Measurements from ENCODE around the gene AAK1.
"Not testable (repeated sequence)": the region's sequence is repeated elsewhere in the genome, so short reads cannot be mapped to it uniquely, and the experiment has no call there.

AAK1 gene

GRCh38 chr2:69450735-69451416 is 192.7 kb downstream of the AAK1 start:
- DNase-seq (ENCODE audit: low spot score) = no peak

GRCh38 chr2:69449906-69450305 is 193.6 kb downstream of the AAK1 start:
- no peak for DNase-seq (ENCODE audit: low spot score)

GRCh38 chr2:69443673-69444072 is 199.9 kb downstream of the AAK1 start:
- not testable (repeated sequence) for DNase-seq (ENCODE audit: low spot score)

- not testable (repeated sequence) for DNase-seq (ENCODE audit: low spot score)
These were observed 204.0 kb downstream of the AAK1 start for GRCh38 chr2:69439499-69439898.

GRCh38 chr2:69438580-69438979 is 205.0 kb downstream of the AAK1 start:
- no peak for DNase-seq (ENCODE audit: low spot score)

- DNase-seq (ENCODE audit: low spot score) = no peak
These were observed 205.8 kb downstream of the AAK1 start for GRCh38 chr2:69437751-69438154.

GRCh38 chr2:69436938-69437750 is 206.4 kb downstream of the AAK1 start, which contains the start of gene NFU1:
Gene NFU1, minus strand, starts transcription at chr2:69437435. Its CDS starts 13 bp downstream, at chr2:69437422.
- DNase-seq (ENCODE audit: low spot score) = peak; percentile 96

GRCh38 chr2:69436596-69436937 is 207.0 kb downstream of the AAK1 start:
- peak; percentile 32 for DNase-seq (ENCODE audit: low spot score)

GRCh38 chr2:69434753-69435152 is 208.8 kb downstream of the AAK1 start:
- DNase-seq (ENCODE audit: low spot score) = no peak

- no peak for DNase-seq (ENCODE audit: low spot score)
These were observed 213.9 kb downstream of the AAK1 start for GRCh38 chr2:69429491-69430183.

GRCh38 chr2:69428981-69429380 is 214.6 kb downstream of the AAK1 start:
- no peak for DNase-seq (ENCODE audit: low spot score)

GRCh38 chr2:69424419-69424818 is 219.1 kb downstream of the AAK1 start:
- DNase-seq (ENCODE audit: low spot score) = no peak

GRCh38 chr2:69422198-69422597 is 221.3 kb downstream of the AAK1 start:
- DNase-seq (ENCODE audit: low spot score) = no peak

GRCh38 chr2:69419111-69419510 is 224.4 kb downstream of the AAK1 start:
- DNase-seq (ENCODE audit: low spot score) = not testable (repeated sequence)

GRCh38 chr2:69416147-69416546 is 227.4 kb downstream of the AAK1 start:
- DNase-seq (ENCODE audit: low spot score) = no peak

All from RKO (cell line).